Panc1 (cell line): ENCODE results near the gene IGF1R. TPM values are rescaled to one million over a fixed set of nuclear protein-coding genes. Genes with fewer than 3 reads are reported as not detected.

ENCODE experiments used
- ATAC-seq: fragments of 200-7000 bp; cut with Tn5 transposase; 2 replicates; pipeline ENCODE4 v1.9.1; 2020; ENCODE audit warnings: mild to moderate bottlenecking, moderate library complexity
- BruUV-seq: library from RNA; stranded (reverse); fragments of 400-500 nt; replicated peaks from 2 replicates; lab custom pipeline; 2021; lab: Mats Ljungman, UMichigan
- CTCF ChIA-PET: fragments of 300-600 bp; sonication (Branson Sonifier 250); formaldehyde crosslinking; loops from one replicate; lab custom pipeline; 2022; ENCODE audit warnings: antibody characterized with exemption; lab: Charles Lee
- POLR2A ChIA-PET: fragments of 300-600 bp; sonication (Branson Sonifier 250); formaldehyde crosslinking; loops from one replicate; lab custom pipeline; 2022; ENCODE audit warnings: antibody characterized with exemption; lab: Charles Lee
- DNase-seq: peaks from one replicate; pipeline ENCODE4 v3.0.0-alpha.2; 2010; ENCODE audit warnings: low read depth, low spot score
- H3K27ac ChIP-seq: 2 replicates; pipeline ENCODE4 v1.5.1; 2011; ENCODE audit warnings: mild to moderate bottlenecking, low read length, inconsistent platforms
- H3K27me3 ChIP-seq: fragments of 200-500 bp; sonication (Bioruptor generic); 2 replicates; pipeline ENCODE4 v1.6.0; 2014; ENCODE audit warnings: low read length, inconsistent platforms; ENCODE audit not compliant: control insufficient read depth, insufficient read depth
- H3K36me3 ChIP-seq: fragments of 200-500 bp; sonication (Bioruptor generic); 2 replicates; pipeline ENCODE4 v1.5.1; 2014; ENCODE audit warnings: inconsistent platforms, mild to moderate bottlenecking, low read length, moderate library complexity; ENCODE audit not compliant: control insufficient read depth, insufficient read depth
- H3K4me1 ChIP-seq: 2 replicates; pipeline ENCODE4 v1.5.1; 2011; ENCODE audit warnings: inconsistent platforms, mild to moderate bottlenecking, low read length, moderate library complexity; ENCODE audit not compliant: control insufficient read depth, insufficient read depth
- H3K4me3 ChIP-seq, 2 experiments: 2 replicates each; pipeline ENCODE4 v1.5.1; 2011 to 2012; ENCODE audit warnings: low read depth in 2 of 2, low read length in 2 of 2, mild to moderate bottlenecking in 2 of 2, inconsistent platforms in 1 of 2, moderate library complexity in 1 of 2
- H3K9me3 ChIP-seq: fragments of 200-500 bp; sonication (Bioruptor generic); 2 replicates; pipeline ENCODE4 v1.5.1; 2014; ENCODE audit warnings: low read depth, mild to moderate bottlenecking, inconsistent platforms, low read length, moderate library complexity; ENCODE audit not compliant: control insufficient read depth, insufficient read depth
- CTCF ChIP-seq: fragments of 450-650 bp; IDR thresholded peaks from 2 replicates; pipeline ENCODE4 v1.5.1; 2017; ENCODE audit warnings: mild to moderate bottlenecking
- POLR2AphosphoS5 ChIP-seq: IDR thresholded peaks from 2 replicates; pipeline ENCODE4 v1.6.1; 2012; ENCODE audit warnings: mild to moderate bottlenecking, low read depth, low read length, moderate library complexity
- REST ChIP-seq, 2 experiments: IDR thresholded peaks; 2 replicates each; pipeline ENCODE4 v1.6.1; 2011 to 2012; ENCODE audit warnings: low read depth in 2 of 2, control low read depth in 1 of 2, low read length in 1 of 2, mild to moderate bottlenecking in 1 of 2, moderate library complexity in 1 of 2; ENCODE audit not compliant: insufficient read depth in 1 of 2
- SIN3A ChIP-seq: IDR thresholded peaks from 2 replicates; pipeline ENCODE4 v1.6.1; 2012; ENCODE audit warnings: low read depth, mild to moderate bottlenecking, low read length, moderate library complexity, borderline replicate concordance; ENCODE audit not compliant: insufficient read depth
- TCF7L2 ChIP-seq: IDR thresholded peaks from 2 replicates; pipeline ENCODE4 v1.6.1; 2011; ENCODE audit warnings: mild to moderate bottlenecking, low read depth, low read length, inconsistent platforms
- in situ Hi-C: cut with HindIII; loops from 2 replicates; pipeline ENCODE4 v1.10.0; 2016; ENCODE audit warnings: low sequenced_read_pairs, low pct_unique_long_range_greater_than_20kb
- intact Hi-C: fragments of 100-400 bp; cut with micrococcal nuclease; formaldehyde crosslinking; loops from one replicate; pipeline ENCODE4 v1.10.0; 2022; ENCODE audit not compliant: unreplicated experiment
- total RNA-seq: library from RNA; stranded (reverse); gene quantifications from one replicate; pipeline ENCODE4 v1.2.1, GENCODE V29; 2021; ENCODE audit not compliant: unreplicated experiment

IGF1R gene
- total RNA-seq, 1 experiment from 2014 or later = 77.1 TPM

- intact Hi-C loops = loop anchor here (10.0 kb wide), 1 partner anchor 106 kb away; no protein-coding TSS in a partner anchor
- H3K27me3 ChIP-seq = no peaks in the 10 kb centered on the region
- DNase-seq = no peak
- no peaks in the 10 kb centered on the region for H3K9me3 ChIP-seq
- TF ChIP-seq REST (IDR thresholded peaks at IDR 0.05; ENCODE audit: insufficient read depth in 1 of 2, low read depth in 2 of 2, low read length in 1 of 2) = no peak
- no peak for TF ChIP-seq CTCF
- no peak for TF ChIP-seq TCF7L2
- TF ChIP-seq POLR2AphosphoS5 = no peak
- TF ChIP-seq SIN3A = no peak
- no peak overlapping the region for H3K27ac ChIP-seq
- no peak overlapping the region for H3K4me3 ChIP-seq
- no peaks in the 10 kb centered on the region; the same call in none of the 2 replicates for H3K36me3 ChIP-seq
- no peak for ATAC-seq
- H3K4me1 ChIP-seq = no peaks in the 10 kb centered on the region
- BruUV-seq = no TSS peak
- ChIA-PET CTCF (no interaction called here), POLR2A (no interaction called here)
- in situ Hi-C loops = no loop called here
These were observed 300.6 kb downstream of the IGF1R start for GRCh38 chr15:98948941-98949340.

GRCh38 chr15:98949624-98950023, 301.3 kb downstream of the IGF1R start:
- Histone ChIP-seq H3K27ac (no peak overlapping the region), H3K4me3 (no peak overlapping the region), H3K9me3 (no peaks in the 10 kb centered on the region), H3K4me1 (no peaks in the 10 kb centered on the region), H3K36me3 (no peaks in the 10 kb centered on the region; the same call in none of the 2 replicates), H3K27me3 (no peaks in the 10 kb centered on the region)
- ATAC-seq (no peak), DNase-seq (no peak)
- in situ Hi-C loops (no loop called here), intact Hi-C loops (loop anchor here (10.0 kb wide), 1 partner anchor 105 kb away; no protein-coding TSS in a partner anchor)
- TF ChIP-seq TCF7L2 = no peak
- no peak for TF ChIP-seq REST (IDR thresholded peaks at IDR 0.05; ENCODE audit: insufficient read depth in 1 of 2, low read depth in 2 of 2, low read length in 1 of 2)
- TF ChIP-seq POLR2AphosphoS5 = no peak
- no peak for TF ChIP-seq SIN3A
- TF ChIP-seq CTCF = no peak
- BruUV-seq = no TSS peak
- ChIA-PET CTCF (no interaction called here), POLR2A (no interaction called here)
